Epithelial cell of esophagus (primary cell): ENCODE results near the gene PNMA1.

Experiments used
- DNase-seq: peaks from one replicate; pipeline ENCODE4 v3.0.0; 2010; ENCODE audit warnings: low read depth
- H3K4me3 ChIP-seq: 2 replicates; pipeline ENCODE4 v1.5.1; 2011; ENCODE audit warnings: mild to moderate bottlenecking, low read length, control low read depth
- TF ChIP-seq, protein P1 (sequence below): IDR thresholded peaks from 2 replicates; pipeline ENCODE4 v1.5.1; 2011; ENCODE audit warnings: low read depth, mild to moderate bottlenecking, low read length, control low read depth, inconsistent platforms; ENCODE audit not compliant: insufficient read depth; ENCODE audit errors: missing control alignments

The PNMA1 gene

DNA sequence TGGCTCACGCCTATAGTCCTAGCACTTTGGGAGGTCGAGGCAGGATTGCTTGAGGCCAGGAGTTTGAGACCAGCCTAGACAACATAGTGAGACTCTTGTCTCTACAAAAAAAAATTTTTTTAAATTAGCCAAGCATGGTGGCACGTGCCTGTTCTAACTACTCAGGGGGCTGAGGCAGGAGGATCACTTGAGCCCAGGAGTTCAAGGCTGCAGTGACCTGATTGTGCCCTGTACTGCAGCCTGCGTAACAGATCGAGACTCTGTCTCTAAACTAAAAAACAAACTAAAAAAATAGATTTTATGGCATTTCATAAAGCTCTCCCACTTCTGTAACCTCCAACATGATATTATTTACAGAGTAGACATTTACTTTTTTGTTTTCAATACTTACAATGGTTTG lies 29.6 kb downstream of the PNMA1 start:
- no peak overlapping the region for H3K4me3 ChIP-seq
- TF ChIP-seq, protein P1, sequence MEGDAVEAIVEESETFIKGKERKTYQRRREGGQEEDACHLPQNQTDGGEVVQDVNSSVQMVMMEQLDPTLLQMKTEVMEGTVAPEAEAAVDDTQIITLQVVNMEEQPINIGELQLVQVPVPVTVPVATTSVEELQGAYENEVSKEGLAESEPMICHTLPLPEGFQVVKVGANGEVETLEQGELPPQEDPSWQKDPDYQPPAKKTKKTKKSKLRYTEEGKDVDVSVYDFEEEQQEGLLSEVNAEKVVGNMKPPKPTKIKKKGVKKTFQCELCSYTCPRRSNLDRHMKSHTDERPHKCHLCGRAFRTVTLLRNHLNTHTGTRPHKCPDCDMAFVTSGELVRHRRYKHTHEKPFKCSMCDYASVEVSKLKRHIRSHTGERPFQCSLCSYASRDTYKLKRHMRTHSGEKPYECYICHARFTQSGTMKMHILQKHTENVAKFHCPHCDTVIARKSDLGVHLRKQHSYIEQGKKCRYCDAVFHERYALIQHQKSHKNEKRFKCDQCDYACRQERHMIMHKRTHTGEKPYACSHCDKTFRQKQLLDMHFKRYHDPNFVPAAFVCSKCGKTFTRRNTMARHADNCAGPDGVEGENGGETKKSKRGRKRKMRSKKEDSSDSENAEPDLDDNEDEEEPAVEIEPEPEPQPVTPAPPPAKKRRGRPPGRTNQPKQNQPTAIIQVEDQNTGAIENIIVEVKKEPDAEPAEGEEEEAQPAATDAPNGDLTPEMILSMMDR, result no peak
- no peak for DNase-seq

DNA sequence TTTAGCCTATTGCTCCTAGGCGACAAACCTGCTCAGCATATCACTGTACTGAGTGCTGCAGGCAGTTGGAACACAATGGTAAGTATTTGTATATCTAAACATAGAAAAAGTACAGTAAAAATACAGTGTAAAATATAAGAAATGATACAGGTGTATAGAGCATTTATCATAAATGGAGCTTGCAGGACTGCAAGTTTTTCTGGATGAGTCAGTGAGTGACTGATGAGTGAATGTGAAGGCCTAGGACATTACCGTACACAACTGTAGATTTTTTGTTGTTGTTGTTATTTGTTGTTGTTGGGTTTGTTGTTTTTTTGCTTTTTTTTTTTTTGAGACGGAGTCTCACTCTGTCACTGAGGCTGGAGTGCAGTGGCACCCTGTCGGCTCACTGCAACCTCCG lies 33.4 kb downstream of the PNMA1 start:
- TF ChIP-seq, protein P1, result no peak
- H3K4me3 ChIP-seq, result no peak overlapping the region
- DNase-seq, result peak; percentile 60

DNA sequence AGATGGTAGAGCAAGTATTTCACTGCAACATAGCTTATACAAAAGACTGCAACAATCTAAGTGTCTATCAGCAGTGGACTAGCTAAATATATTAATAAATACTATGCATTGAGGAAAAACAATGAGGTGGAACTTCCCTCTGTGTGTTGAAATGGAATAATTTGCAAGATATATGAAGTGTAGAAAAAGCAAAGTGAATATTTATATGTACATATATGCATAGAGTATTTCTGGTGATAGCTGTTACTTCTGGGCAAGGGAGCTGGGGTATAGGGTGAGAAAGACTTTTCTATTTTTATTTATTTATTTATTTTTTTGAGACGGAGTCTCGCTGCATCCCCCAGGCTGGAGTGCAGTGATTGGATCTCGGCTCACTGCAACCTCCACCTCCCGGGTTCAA lies 35.5 kb downstream of the PNMA1 start:
- DNase-seq, result no peak
- TF ChIP-seq, protein P1, result no peak

DNA sequence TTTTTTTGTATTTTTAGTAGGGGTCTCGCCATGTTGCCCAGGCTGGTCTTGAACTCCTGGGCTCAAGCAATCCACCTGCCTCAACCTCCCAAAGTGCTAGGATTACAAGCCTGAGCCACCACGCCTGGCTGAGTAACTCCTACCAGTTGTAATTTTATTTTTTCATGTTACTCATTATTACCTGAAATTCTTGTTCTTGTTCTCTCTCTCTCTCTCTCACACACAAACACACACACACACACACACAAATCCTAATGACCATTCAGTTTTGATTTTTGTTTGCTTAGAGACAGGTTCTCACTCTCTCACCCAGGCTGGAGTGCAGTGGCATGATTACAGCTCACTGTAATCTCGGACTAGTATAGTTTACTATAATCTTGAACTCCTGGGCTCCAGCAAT lies 39.2 kb downstream of the PNMA1 start:
- TF ChIP-seq, protein P1, result no peak
- H3K4me3 ChIP-seq, result no peak overlapping the region
- DNase-seq, result peak; percentile 51

More for the DNA sequence above, 35.5 kb downstream of the PNMA1 start:
- no peak overlapping the region for H3K4me3 ChIP-seq

DNA sequence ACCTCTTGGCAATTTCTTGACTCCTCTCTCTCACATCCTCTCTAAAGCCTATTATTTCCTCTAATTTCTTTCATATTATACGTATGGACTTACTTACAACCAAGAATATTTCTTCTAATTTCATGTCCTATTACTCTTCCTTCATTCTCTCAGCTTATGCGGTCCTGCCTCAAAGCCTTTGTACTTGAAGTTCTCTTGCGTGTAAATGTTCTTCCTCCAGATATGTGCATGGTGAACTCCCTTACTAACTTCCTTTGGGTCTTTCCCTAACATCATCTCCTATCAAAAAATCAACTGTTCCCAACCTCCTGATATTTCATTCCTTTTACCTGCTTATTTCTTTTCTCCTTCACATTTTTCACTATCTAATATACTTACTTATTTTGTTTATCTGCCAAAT lies 46.3 kb downstream of the PNMA1 start:
- no peak for DNase-seq
- TF ChIP-seq, protein P1, result no peak
- no peak overlapping the region for H3K4me3 ChIP-seq

DNA sequence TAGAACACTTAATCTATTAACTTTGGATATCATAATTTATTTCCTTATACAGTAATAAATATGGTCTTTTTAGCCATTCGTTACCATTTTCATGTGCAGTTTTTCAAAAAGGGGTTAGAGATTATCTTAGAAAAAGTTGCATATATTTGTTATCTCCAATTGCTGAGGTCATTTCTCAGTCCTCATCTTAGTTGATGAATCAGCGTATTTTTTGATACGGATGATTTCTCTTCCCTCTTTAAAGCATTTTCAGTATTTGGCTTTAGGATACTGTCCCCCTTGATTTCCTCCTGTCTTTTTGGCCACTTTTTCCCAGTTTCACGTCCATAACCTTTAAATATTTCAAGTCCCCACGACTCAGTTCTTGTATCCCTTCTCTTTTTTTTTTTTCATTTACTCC lies 47.6 kb downstream of the PNMA1 start:
- TF ChIP-seq, protein P1, result no peak
- H3K4me3 ChIP-seq, result no peak overlapping the region
- DNase-seq, result no peak

DNA sequence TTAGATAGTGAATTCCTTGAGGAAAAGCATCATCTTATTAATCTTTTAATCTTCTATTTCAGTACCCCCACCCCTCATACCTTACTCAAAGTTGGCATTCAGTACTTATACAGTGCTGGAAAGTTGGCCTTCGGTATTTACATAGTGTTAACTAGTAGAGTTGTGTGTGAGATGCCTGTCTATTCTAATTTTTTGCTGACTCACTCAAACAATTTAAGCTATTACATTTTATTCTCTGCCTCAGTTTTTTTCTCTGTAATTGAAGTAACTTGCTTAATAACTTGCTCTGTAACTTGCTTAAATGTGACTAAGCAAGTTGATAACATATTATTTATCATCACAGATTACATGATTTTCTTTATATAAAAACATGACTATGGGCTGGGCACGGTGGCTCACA lies 49.1 kb downstream of the PNMA1 start:
- H3K4me3 ChIP-seq, result no peak overlapping the region
- DNase-seq, result no peak
- TF ChIP-seq, protein P1, result no peak
